Measurements from ENCODE around the gene ARHGAP4.

- TF ChIP-seq CTCF (IDR thresholded peaks at IDR 0.05), result no peak
- TF ChIP-seq ZFX (IDR thresholded peaks at IDR 0.05; ENCODE audit: borderline replicate concordance), result no peak
These were observed 16.8 kb downstream of the ARHGAP4 start for GRCh38 chrX:153909024-153909979.
